ENCODE data around the gene TAS2R8. TPM values are rescaled to one million over a fixed set of nuclear protein-coding genes. Genes with fewer than 3 reads are reported as not detected.

TAS2R8 gene
- total RNA-seq, 1 donor from 2014 or later: 0.08 TPM

DNA sequence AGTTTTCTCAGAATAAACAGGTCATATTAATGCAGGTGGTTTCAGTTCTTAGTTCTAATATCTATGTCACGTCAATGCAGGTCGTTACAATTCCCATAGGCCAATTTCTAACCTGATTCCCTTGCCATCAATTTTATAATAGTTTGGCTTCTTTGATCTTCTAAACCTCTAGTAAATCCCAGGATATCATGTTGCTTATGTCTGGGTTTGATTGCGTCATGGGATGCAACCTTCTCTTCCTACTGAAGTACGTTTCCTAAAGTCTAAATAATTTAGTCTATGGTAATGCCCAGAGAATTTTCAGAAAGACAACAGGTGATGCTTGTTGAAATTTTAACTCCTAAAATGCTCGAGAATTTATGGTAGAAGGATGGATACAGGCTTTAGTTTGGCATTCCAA is 23.8 kb downstream of the TAS2R8 start:
- no peaks in the 10 kb centered on the region for H3K36me3 ChIP-seq (ENCODE audit: control insufficient read depth, insufficient read depth, low read length)
- no peak overlapping the region for H3K4me3 ChIP-seq (ENCODE audit: low read depth, low read length)
- H3K27me3 ChIP-seq (ENCODE audit: control insufficient read depth, insufficient read depth, low read length): no peaks in the 10 kb centered on the region
- TF ChIP-seq, protein P1, sequence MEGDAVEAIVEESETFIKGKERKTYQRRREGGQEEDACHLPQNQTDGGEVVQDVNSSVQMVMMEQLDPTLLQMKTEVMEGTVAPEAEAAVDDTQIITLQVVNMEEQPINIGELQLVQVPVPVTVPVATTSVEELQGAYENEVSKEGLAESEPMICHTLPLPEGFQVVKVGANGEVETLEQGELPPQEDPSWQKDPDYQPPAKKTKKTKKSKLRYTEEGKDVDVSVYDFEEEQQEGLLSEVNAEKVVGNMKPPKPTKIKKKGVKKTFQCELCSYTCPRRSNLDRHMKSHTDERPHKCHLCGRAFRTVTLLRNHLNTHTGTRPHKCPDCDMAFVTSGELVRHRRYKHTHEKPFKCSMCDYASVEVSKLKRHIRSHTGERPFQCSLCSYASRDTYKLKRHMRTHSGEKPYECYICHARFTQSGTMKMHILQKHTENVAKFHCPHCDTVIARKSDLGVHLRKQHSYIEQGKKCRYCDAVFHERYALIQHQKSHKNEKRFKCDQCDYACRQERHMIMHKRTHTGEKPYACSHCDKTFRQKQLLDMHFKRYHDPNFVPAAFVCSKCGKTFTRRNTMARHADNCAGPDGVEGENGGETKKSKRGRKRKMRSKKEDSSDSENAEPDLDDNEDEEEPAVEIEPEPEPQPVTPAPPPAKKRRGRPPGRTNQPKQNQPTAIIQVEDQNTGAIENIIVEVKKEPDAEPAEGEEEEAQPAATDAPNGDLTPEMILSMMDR (IDR thresholded peaks at IDR 0.05; ENCODE audit: insufficient read depth, low read length, poor library complexity, severe bottlenecking): no peak
- no peak for DNase-seq (ENCODE audit: low read depth)

DNA sequence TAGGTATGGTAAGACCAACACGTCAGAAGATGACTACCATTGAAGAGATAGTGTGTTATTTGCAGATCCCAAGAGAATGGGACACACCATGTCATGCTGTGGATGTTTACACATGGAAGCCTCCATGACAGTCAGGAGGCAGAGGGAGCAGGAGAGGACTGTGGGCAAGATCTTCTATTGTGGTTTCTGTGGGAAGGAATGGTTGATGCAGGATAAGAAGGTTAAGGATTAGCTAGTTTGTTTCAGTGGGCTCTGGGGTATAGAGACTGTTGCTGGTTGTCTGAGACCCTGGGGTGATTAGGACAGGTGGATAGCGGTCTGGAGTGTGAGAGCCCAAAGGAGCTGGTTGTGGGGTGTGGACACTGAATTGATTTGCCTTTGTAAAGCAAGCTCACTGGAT is 28.0 kb downstream of the TAS2R8 start:
- Histone ChIP-seq H3K27me3 (ENCODE audit: control insufficient read depth, insufficient read depth, low read length) (no peaks in the 10 kb centered on the region), H3K4me3 (ENCODE audit: low read depth, low read length) (no peak overlapping the region), H3K36me3 (ENCODE audit: control insufficient read depth, insufficient read depth, low read length) (no peaks in the 10 kb centered on the region)
- no peak for DNase-seq (ENCODE audit: low read depth)
- TF ChIP-seq, protein P1 (IDR thresholded peaks at IDR 0.05; ENCODE audit: insufficient read depth, low read length, poor library complexity, severe bottlenecking): no peak

DNA sequence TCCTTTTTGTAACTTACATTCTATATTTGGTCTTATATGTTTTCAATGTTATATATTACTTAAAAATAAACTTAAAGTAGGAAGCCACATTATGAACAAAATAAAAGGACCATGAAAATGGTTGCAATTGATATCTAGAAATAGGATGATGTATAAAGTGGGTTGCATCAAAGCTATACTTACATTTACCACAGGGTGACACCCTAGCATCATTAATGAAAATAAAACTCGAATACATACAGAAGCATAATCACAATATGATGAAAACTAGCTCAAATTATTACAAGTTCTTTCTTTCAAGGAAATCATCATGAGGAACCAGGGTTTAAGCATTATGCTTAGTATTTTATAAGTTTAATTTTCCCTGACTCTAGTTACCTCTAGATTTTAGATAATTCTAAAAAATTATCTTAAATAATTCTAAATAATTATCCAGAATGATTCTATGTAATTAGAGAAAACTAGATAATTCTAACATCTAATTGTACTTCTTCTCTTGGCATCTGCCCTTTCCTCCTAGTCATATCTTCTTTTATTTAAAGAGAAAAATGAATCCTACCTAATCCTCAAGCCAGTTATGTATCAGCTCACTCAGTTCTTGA is 35.9 kb downstream of the TAS2R8 start:
- TF ChIP-seq, protein P1 (IDR thresholded peaks at IDR 0.05; ENCODE audit: insufficient read depth, low read length, poor library complexity, severe bottlenecking): peak; percentile 32
- no peak for DNase-seq (ENCODE audit: low read depth)
- Histone ChIP-seq H3K4me3 (ENCODE audit: low read depth, low read length) (no peak overlapping the region), H3K36me3 (ENCODE audit: control insufficient read depth, insufficient read depth, low read length) (no peaks in the 10 kb centered on the region), H3K27me3 (ENCODE audit: control insufficient read depth, insufficient read depth, low read length) (peaks cover 5% of the 10 kb centered on the region)

DNA sequence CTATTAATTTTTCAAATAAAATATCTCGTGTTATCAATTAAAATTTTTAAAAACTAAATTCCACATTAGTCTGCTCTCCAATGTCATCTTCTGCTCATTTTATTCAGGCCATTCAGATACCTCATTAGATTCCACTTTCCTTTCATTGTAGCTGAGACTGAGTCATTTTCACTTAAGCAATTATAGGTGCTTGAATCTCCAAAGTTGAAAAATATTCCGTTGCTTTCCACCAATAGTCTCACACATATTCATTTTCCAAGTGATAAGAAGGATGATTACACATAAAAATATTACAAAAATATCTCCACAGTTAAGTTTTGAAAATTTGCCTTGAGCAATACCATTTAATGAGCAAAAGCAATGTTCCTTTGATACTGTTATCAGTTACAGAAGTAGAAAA is 47.4 kb downstream of the TAS2R8 start:
- no peaks in the 10 kb centered on the region for H3K27me3 ChIP-seq (ENCODE audit: control insufficient read depth, insufficient read depth, low read length)
- H3K36me3 ChIP-seq (ENCODE audit: control insufficient read depth, insufficient read depth, low read length): no peaks in the 10 kb centered on the region
- H3K4me3 ChIP-seq (ENCODE audit: low read depth, low read length): no peak overlapping the region
- no peak for DNase-seq (ENCODE audit: low read depth)
- TF ChIP-seq, protein P1 (IDR thresholded peaks at IDR 0.05; ENCODE audit: insufficient read depth, low read length, poor library complexity, severe bottlenecking): no peak

DNA sequence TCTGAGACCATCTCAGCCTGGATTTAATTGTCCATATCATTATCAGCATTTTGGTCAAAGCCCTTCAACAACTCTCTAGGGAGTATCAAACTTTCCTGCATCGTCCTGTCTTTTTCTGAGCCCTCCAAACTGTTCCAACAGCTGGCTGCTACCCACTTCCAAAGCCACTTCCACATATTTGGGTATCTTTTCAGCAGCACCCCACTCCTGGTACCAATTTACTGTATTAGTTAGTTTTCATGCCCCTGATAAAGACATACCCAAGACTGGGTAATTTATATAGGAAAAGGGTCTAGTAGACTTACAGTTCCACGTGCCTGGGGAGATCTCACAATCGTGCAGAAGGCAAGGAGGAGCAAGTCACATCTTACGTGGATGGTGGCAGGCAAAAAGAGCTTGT is 50.9 kb downstream of the TAS2R8 start:
- Histone ChIP-seq H3K27me3 (ENCODE audit: control insufficient read depth, insufficient read depth, low read length) (no peaks in the 10 kb centered on the region), H3K4me3 (ENCODE audit: low read depth, low read length) (no peak overlapping the region), H3K36me3 (ENCODE audit: control insufficient read depth, insufficient read depth, low read length) (no peaks in the 10 kb centered on the region)
- no peak for DNase-seq (ENCODE audit: low read depth)
- TF ChIP-seq, protein P1 (IDR thresholded peaks at IDR 0.05; ENCODE audit: insufficient read depth, low read length, poor library complexity, severe bottlenecking): no peak

Other genes starting within 250 kb of the TAS2R8 start
- gene MAGOHB, start 193.7 kb downstream of the TAS2R8 start, total RNA-seq: 21.7 and 31.1 TPM in 2 replicates
- 1.1 and 1.5 TPM in 2 replicates for gene STYK1, start 133.2 kb downstream of the TAS2R8 start, total RNA-seq
- 307 and 312 TPM in 2 replicates for gene YBX3, start 84.0 kb downstream of the TAS2R8 start, total RNA-seq
- gene TAS2R7, start 4.7 kb downstream of the TAS2R8 start, total RNA-seq: not detected in 2 replicates
- gene TAS2R9, start 2.9 kb upstream of the TAS2R8 start, total RNA-seq: not detected in 2 replicates
- 0.34 and 0.46 TPM in 2 replicates for gene TAS2R10, start 19.1 kb upstream of the TAS2R8 start, total RNA-seq
- 0.38 and 0.55 TPM in 2 replicates for gene PRR4, start 42.2 kb upstream of the TAS2R8 start, total RNA-seq
- 6.2 and 8.7 TPM in 2 replicates for gene PRH1, start 77.0 kb upstream of the TAS2R8 start, total RNA-seq
- 0.21 and 0.89 TPM in 2 replicates for gene TAS2R13, start 102.3 kb upstream of the TAS2R8 start, total RNA-seq
- not detected in 2 replicates for gene PRH2, start 122.0 kb upstream of the TAS2R8 start, total RNA-seq
- 2.5 and 3.1 TPM in 2 replicates for gene TAS2R14, start 132.0 kb upstream of the TAS2R8 start, total RNA-seq
- 0.41 and 0.96 TPM in 2 replicates for gene TAS2R50, start 179.6 kb upstream of the TAS2R8 start, total RNA-seq
- gene TAS2R20, start 191.0 kb upstream of the TAS2R8 start, total RNA-seq: 0.41 and 1.0 TPM in 2 replicates
- gene TAS2R19, start 215.3 kb upstream of the TAS2R8 start, total RNA-seq: 1.6 TPM in 1 of 2 replicates, not detected in the other
- gene TAS2R31, start 224.1 kb upstream of the TAS2R8 start, total RNA-seq: 0.84 and 2.6 TPM in 2 replicates

All from kidney epithelial cell (primary cell).